HG03565 (cell line): ENCODE measurements around the gene ST6GAL1.
"Not testable (repeated sequence)": the region's sequence is repeated elsewhere in the genome, so short reads cannot be mapped to it uniquely, and the experiment has no call there.

Experiments used
- ATAC-seq: cut with Tn5 transposase; IDR thresholded peaks from one replicate; pipeline ENCODE4 v1.9.1; 2021; ENCODE audit warnings: mild to moderate bottlenecking, moderate library complexity; ENCODE audit not compliant: unreplicated experiment

The ST6GAL1 gene

DNA sequence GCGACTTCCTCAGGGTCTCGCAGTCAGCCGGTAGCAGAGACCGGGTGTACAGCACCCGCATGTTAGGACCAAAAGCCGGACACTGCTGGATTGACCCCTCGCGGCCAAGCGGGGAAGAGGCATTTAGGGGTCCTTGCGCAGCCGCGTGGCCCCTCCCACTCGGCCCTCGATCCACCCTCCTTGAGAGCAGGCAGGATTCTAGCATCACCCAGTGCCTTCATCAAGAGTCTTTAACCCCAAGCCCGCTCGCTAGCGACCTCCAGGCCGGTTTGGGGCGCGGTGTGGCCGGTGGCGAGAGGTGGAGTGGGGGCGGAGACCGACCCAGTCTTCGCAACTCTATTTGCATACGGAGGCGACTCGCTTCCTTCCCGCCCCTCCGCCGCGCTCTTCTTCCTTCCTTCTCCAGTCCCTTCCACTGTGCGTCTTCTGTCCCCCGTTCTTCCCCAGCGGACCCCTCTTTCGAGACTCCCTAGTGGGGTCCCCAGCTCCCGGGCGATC, at the start of gene ST6GAL1:
Gene ST6GAL1 (plus strand): TSS at position 384 of the 498 bp plus-strand sequence. CDS start 112,178 bp downstream, outside the sequence.
- peak; percentile 50 for ATAC-seq

DNA sequence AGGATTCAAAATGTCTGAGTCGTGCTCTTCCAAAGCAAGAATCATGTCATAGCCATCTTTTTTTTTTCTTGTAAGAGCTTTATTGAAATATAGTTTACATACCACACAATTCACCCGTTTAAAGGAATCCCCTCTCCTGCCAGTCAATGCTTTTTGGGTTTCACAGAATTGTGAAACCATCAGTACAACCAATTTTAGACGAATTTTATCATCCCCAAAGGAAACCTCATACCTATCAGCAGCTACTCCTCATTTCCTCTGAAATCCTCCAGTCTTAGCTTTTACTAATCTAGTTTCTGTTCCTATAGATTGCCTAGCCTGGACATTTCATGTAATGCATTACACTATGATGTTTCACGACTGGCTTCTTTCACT, 48.2 kb upstream of the ST6GAL1 start:
- ATAC-seq = no peak

DNA sequence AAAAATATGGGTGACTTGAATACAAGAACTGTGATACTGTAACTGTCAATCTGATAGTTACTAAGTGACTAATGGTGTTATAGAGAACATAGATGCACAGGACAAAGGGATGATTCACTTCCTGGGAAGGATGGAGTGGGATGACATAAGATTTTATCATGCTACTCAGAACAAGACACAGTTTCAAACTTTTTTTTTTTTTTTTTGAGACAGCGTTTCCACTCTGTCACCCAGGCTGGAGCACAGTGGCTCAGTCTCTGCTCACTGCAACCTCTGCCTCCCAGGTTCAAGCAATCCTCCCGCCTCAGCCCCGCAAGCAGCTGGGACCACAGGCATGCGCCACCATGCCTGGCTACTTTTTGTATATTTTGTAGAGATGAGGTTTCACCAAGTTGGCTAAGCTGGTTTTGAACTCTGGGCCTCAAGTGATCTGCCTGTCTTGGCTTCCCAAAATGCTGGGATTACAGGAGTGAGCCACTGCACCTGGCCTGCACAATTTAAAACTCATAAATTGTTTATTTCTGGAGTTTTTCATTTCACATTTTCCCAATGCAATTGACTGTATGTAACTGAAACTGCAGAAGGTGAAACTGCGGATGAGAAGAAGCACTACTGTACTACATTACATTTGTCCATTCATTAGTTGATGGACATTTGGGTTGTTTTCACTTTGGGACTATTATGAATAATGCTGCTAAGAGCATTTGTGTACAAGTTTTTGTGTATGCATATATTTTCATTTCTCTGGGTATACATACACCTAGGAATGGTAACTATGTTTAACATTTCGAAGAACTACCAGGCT, 47.2 kb upstream of the ST6GAL1 start:
- ATAC-seq = no peak

DNA sequence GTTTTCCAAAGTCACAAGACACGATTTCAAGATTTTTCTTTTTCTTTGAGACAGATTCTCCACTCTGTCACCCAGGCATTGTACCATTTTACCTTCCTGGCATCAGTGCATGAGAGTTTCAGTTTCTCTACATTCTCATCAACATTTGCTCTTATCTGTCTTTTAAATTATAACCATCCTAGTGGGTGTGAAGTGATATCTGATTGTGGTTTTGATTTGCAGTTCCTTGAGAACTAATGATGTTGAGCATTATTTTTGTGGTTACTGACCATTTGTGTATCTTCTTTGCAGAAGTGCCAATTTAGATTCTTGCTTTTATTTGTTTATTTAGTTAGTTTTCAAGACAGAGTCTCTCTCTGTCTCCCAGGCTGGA, 46.7 kb upstream of the ST6GAL1 start:
- ATAC-seq = no peak

GRCh38 chr3:186884868-186885267, 45.5 kb upstream of the ST6GAL1 start:
- not testable (repeated sequence) for ATAC-seq

DNA sequence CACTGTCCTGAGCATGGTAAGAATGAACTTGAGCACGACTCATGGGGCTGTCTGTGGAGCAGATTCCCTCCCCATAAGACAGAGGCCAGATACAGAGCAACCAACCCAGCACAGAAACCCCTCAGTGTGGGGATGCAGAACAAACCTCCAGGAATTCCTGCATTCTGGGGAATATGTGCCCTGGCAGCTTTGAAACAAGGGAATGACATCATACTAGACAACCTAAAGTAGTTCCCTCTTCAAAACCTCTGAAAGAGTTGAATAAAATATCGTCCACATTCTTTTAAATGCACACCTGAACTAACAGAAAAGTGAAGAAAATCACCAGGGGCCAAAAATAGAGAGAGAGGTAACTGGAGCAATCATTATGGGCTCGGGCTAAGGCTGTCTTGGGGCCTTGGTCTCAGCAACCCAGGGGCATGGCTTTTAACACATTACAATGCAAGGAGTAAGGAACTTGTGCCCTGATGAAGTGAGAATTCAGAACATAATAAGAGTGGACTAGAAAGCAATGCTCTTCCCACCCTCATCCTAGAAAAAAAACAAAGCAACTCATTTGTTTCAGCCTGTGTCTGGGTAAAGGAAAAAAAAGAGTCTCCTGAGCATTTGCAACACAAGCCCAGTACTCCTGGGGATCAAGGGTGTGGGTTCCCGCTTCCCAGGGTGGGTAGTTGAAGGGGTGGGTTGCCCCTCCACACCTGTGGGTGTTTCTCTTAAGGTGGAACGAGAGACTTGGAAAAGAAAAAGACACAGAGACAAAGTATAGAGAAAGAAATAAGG, 43.9 kb upstream of the ST6GAL1 start:
- ATAC-seq = no peak

GRCh38 chr3:186887507-186887938, 42.8 kb upstream of the ST6GAL1 start:
- not testable (repeated sequence) for ATAC-seq

- no peak for ATAC-seq
Observed at GRCh38 chr3:186888569-186888968, 41.8 kb upstream of the ST6GAL1 start.

DNA sequence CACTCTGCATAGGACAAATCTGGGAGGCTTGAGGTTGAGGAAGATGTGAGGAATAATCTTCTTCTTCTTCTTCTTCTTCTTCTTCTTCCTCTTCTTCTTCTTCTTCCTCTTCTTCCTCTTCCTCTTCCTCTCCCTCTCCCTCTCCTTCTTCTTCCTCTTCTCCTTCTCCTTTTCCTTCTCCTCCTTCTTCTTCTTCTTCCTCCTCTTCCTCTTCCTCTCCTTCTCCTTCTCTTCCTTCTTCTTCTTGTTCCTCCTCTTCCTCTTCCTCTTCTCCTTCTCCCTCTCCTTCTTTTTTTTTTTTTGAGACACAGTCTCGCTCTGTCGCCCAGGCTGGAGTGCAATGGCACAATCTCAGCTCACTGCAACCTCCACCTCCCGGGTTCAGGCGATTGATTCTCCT, 40.6 kb upstream of the ST6GAL1 start:
- not testable (repeated sequence) for ATAC-seq

- no peak for ATAC-seq
Observed at GRCh38 chr3:186890911-186891310, 39.4 kb upstream of the ST6GAL1 start.

- not testable (repeated sequence) for ATAC-seq
Observed at GRCh38 chr3:186893071-186893470, 37.3 kb upstream of the ST6GAL1 start.

DNA sequence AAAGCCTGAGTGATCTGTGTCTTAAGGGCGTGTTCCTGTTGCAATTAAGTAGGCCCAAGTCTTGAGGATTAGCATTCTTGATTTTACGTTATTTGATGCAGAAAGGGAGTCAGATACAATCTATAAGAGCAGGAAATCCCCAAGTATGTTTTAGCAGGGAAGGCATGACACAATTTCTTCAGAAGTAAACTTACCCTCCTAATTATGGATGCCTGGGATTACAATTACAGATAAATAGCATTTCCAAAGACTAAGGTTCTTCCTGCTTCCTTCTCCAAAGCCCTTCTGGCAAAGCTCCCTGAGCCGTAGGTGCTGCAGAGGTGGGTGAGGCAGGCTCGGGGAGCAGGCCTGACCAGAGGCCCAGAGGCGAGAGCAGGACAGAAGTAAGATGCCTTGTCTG, 34.9 kb upstream of the ST6GAL1 start:
- no peak for ATAC-seq

GRCh38 chr3:186896006-186896405, 34.3 kb upstream of the ST6GAL1 start:
- no peak for ATAC-seq

DNA sequence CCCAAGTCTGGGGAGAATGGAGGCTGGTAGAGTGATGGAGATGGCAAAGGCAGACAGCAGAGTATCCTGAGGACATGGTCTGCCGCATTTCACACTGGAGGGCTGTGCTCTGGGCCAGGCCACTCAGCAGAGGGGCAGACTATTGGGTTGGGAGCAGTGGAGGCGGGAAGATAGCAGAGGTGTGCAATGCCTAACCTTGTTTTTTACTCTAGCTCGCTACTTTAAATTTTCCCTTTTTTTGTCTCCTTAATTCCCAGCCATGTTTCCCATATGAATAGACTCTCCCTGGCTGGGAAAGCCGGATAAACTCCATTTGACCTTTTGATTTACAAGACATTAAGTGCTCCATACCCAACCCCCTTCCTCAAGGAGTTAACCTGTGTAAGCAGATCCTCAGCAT, 33.5 kb upstream of the ST6GAL1 start:
- ATAC-seq = no peak

- no peak for ATAC-seq
Observed at GRCh38 chr3:186901135-186901734, 29.1 kb upstream of the ST6GAL1 start.

- ATAC-seq = no peak
Observed at GRCh38 chr3:186902154-186902553, 28.2 kb upstream of the ST6GAL1 start.

DNA sequence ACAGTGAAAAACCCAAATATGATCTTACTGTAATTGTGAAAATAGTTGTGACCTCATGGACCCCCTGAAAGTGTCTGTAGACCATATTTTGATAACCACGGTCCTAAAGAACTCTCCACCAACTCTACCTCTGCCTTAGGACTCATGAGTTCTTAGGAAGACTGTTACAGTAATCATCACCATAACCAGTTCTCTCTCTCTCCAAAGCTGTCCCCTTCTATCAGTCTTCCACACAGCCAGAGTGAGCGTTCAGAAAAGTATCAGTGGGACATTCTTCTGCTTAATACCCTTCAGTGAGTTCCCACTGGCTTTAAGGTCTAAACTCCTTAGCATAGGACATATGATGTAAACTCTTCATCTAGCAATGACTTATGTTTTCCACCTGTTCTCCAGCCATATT, 27.6 kb upstream of the ST6GAL1 start:
- no peak for ATAC-seq

GRCh38 chr3:186903676-186904075, 26.6 kb upstream of the ST6GAL1 start:
- ATAC-seq = not testable (repeated sequence)

GRCh38 chr3:186907075-186907474, 23.3 kb upstream of the ST6GAL1 start:
- not testable (repeated sequence) for ATAC-seq

GRCh38 chr3:186909078-186909853, 21.1 kb upstream of the ST6GAL1 start:
- ATAC-seq = no peak
